HG03064 (cell line): ENCODE data around the gene SLC22A4.

ENCODE experiments used
- ATAC-seq: cut with Tn5 transposase; IDR thresholded peaks from one replicate; pipeline ENCODE4 v1.9.1; 2021; ENCODE audit warnings: low read depth; ENCODE audit not compliant: unreplicated experiment

The SLC22A4 gene

DNA sequence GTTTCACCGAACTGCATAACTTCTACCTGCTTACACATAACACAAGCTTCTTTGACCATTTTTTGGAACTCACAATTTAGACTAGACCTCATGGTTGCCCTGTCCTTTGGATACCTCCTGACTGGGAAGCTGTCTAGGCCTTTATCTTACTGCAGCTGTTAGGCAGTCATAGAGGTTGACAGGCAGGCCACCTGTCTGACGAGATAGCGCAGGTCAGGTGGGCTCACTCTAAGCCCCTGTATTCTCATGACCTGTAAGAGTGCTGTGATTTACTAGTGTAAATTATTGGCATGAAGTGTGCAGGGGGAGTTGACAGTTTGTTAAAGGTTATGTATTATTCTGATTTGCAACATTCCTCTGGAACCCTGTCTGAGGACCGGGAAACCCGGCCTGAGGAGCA lies 29.0 kb downstream of the SLC22A4 start:
- no peak for ATAC-seq

GRCh38 chr5:132325691-132326090 lies 31.5 kb downstream of the SLC22A4 start:
- ATAC-seq = no peak

DNA sequence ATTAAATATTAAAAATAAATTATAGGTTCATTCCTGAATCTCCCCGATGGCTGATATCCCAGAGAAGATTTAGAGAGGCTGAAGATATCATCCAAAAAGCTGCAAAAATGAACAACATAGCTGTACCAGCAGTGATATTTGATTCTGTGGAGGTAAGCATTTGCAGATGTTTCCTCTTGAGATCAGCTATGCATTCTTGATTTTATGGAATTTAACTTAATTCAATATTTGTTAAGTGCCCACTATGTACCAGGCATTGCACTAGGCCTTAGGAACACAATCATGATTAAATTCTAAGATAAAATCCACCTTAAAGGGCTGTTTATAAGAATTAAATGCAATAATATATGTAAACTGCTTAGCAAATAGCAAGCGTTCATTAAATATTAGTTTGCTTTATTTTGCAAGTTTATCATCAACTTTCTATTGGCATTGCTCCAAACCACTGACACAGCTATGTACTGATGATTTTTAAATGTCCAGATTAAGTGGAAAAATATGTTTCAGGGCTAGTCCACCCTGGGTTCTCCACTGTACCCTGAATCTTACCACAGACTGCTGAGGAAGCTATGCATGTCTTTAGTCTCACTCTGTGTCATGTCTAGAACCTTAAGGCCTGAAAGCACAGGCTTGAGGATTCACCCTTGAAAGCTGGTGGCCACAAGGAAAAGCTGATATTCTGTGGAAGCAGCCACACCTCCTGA lies 33.2 kb downstream of the SLC22A4 start:
- ATAC-seq = no peak

GRCh38 chr5:132334812-132335211 lies 40.6 kb downstream of the SLC22A4 start:
- ATAC-seq = no peak

GRCh38 chr5:132335402-132335801 lies 41.2 kb downstream of the SLC22A4 start:
- no peak for ATAC-seq

DNA sequence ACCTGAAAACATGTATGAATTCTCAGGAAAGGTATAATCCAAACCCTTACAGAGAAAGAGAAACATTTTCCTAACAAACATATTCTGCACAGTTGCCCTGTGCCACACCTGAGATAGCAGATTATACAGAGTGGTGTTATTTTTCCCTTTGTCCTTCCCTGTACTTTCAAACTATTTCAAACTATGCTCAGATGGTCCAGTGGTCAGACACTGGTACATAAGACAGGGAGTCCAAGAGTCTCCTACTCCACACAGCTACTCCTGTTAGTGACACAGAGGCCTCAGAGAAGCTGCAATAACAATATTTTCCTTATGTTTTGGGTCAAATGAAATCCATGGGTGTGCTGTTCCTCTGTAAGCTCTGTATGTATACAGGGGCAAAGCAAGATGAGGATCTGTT lies 45.3 kb downstream of the SLC22A4 start:
- ATAC-seq = no peak

DNA sequence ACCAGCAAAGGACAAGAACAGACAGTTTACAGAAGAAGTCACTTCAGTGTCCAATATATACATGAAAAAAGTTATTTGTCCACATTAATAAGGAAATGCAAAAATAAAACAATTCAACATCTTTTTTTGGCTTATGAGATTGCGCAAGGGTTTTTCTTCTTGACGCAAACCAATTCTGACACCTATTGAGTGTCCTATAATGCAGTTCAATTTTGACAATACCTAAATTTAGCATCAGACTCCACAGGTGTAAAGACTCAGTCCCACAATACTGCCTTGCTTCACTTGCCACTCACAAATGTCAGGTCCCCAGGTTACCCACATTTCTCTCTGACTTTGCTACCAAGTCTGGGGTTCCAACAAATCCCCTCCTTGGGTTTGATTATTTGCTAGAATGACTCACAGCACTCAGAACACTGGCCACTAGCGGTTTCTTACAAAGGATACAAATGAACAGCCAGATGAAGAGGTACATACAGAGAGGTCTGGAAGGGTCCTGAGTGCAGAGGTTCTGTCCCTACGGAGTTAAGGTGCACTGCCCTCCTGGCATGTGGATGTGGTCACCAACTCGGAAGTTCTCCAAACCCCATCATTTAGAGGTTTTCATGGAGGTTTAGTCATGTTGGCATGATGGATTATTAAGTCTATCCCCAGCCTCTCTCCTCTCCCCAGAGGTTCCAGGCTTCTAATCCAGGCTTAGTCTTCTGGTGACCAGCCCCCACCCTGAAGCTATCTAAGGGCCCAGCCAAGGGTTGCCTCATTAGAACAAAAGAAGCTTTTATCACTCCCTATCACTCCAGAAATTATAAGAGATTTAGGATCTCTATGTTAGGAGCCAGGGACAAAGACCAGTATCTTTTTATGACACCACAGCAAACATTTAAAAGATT lies 48.3 kb downstream of the SLC22A4 start:
- no peak for ATAC-seq

GRCh38 chr5:132344775-132345514 lies 50.8 kb downstream of the SLC22A4 start:
- ATAC-seq = no peak

GRCh38 chr5:132353486-132353995 lies 59.3 kb downstream of the SLC22A4 start:
- ATAC-seq = no peak

DNA sequence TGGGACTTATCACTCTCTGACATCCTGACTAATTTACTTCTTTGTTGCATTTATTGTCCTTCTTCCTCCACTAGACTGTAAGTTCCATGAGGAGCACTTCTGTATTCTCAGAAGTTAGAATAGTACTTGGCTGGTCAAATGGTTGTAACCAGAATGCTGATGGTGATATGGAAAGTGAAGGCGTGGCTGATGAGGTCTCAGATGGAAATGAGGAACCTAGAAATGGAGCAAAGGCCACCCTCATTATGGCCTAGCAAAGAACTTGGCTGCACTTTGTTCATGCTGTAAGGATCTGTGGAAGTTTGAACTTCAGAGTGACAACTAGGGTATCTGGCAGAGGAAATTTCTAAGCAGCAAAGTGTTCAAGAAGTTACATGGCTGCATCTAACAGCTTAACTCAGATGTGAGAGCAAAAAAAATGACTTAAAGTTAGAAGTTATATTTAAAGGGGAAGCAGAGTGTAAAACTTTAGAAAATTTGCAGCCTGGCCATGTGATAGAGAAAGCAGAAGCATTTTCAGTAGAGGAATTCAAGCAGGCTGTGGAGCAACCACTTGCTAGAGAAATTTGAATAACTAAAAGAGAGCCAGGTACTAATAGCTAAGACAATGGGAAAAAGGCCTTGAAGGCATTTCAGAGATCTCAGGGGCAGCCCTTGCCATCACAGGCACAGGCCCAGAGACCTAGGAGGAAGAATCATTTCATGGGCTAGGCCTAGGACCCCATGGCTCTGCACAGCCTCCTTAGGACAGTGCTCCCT lies 60.4 kb downstream of the SLC22A4 start:
- no peak for ATAC-seq

- no peak for ATAC-seq
These were observed 61.1 kb downstream of the SLC22A4 start for GRCh38 chr5:132355140-132355765.

DNA sequence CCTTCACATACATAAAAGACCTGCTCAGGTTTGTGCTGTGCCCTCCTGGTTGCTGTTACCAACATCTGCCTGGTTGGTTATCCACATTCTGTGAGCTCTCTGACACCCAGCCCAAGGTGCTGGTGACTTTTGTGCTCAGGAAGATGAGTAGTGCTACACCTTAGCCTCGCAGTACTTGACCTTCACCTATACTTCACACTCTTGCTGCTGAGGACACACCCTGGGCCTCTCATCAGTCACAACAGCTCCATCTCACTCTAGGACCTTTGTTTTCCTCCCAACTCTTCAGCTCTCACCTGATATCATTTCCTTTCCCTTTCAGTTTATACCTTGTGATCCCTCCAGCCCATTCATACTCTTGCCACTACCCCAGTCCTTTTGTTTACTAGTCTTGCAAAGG lies 64.6 kb downstream of the SLC22A4 start:
- no peak for ATAC-seq

DNA sequence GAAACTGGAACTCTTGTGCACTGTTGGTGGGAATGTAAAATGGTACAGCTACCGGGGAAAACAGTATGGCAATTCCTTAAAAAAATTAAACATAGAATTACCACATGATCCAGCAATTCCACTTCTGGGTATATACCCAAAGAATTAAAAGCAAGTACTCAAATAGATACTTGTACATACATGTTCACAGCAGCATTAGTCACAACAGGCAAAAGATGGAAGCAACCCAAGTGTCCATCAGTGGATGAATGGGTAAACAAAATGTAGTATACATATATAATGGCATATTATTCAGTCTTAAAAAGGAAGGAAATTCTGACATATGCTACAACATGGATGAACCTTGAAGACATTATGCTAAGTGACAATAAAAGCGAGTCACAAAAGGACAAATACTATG lies 67.9 kb downstream of the SLC22A4 start:
- no peak for ATAC-seq

- no peak for ATAC-seq
These were observed 69.4 kb downstream of the SLC22A4 start for GRCh38 chr5:132363431-132364112.

DNA sequence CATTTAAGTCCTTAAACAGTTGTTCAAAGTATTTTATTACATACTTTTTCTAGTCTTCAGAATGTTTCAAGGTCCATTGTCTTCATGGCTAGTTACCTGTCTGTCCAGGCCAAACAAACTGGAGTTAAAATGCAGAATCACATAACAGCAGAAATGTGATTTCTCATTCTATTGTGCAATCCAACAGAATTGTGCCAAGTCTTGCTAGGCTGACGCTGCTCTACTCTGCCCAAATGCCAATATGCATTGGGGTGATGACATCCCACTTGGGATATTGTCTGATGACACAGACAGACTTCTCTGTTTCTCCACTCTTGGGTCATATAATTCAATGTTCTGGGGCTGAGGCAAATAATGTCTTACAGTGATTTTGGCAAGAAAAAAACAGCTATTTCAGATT lies 70.1 kb downstream of the SLC22A4 start:
- no peak for ATAC-seq

GRCh38 chr5:132365213-132365612 lies 71.0 kb downstream of the SLC22A4 start:
- no peak for ATAC-seq

DNA sequence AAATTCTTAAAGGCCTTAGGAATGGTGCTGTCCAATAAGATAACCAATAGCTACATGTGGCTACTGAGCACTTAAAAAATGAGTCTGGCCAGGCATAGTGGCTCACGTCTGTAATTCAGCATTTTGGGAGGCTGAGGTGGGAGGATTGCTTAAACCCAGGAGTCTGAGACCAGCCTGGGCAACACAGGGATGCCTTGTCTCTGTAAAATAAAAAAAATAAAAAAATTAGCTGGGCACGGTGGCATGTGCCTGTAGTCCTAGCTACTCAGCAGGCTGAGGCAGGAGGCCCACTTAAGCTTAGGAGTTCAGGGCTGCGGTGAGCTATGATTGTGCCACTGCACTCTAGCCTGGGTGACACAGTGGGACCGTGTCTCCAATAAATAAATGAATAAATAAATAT lies 74.0 kb downstream of the SLC22A4 start:
- ATAC-seq = no peak

DNA sequence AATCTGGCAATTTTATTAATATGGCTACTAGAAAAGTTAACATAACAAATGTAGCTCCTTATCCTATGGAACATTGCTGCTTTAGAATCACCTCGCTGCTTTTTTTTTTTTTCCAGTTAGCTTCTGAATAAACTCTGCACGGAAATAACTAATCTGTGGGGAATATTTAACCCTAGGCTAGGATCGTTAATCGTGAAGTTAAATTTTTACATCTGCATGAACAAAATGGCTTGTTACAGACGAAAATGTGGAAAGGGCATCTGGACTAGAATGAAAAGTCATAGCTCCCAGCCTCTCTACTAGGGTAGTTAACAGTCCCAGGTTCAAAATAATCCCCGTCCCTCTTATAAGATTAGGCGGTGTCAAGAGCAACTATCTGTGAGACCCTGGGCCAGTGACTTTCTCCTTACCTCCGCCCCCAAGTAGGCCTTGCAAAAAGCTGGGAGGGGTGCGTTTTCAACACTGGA lies 74.8 kb downstream of the SLC22A4 start:
- peak; percentile 31 for ATAC-seq

DNA sequence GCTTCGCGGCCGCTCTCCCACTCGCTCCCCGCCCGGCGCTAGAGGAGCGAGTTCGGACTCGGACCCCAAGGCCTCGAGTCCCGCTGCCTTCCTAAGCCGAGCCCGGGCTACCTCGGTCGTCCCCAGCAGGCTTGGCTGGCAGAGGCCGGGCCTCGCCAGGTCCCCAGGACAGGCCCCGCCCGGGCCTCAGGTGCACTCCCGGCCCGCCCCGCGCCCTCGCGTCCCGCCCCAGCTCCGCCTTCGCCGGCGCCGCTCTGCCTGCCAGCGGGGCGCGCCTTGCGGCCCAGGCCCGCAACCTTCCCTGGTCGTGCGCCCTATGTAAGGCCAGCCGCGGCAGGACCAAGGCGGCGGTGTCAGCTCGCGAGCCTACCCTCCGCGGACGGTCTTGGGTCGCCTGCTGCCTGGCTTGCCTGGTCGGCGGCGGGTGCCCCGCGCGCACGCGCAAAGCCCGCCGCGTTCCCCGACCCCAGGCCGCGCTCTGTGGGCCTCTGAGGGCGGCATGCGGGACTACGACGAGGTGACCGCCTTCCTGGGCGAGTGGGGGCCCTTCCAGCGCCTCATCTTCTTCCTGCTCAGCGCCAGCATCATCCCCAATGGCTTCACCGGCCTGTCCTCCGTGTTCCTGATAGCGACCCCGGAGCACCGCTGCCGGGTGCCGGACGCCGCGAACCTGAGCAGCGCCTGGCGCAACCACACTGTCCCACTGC lies 75.4 kb downstream of the SLC22A4 start, which contains the start of gene SLC22A5:
Gene SLC22A5 (plus strand): TSS at position 237 of the 707 bp plus-strand sequence. CDS start 263 bp downstream, at position 500.
- ATAC-seq = peak; percentile 92
